Measurements from ENCODE around the gene ZSCAN10.

- no peak for TF ChIP-seq POLR2AphosphoS5 (IDR thresholded peaks at IDR 0.05; ENCODE audit: borderline replicate concordance, low read depth, low read length)
- TF ChIP-seq EZH2 (IDR thresholded peaks at IDR 0.05): no peak
Measured at GRCh38 chr16:3145151-3145550, 46.1 kb upstream of the ZSCAN10 start.

All from SK-N-MC (cell line).